GM12874 (cell line): ENCODE results near the gene TAOK1.

Experiments used
- TF ChIP-seq, protein P1 (sequence below): IDR thresholded peaks from 2 replicates; pipeline ENCODE4 v1.5.1; 2011; ENCODE audit warnings: low read depth, mild to moderate bottlenecking, control low read depth, low read length, moderate library complexity; ENCODE audit not compliant: insufficient read depth

The TAOK1 gene

DNA sequence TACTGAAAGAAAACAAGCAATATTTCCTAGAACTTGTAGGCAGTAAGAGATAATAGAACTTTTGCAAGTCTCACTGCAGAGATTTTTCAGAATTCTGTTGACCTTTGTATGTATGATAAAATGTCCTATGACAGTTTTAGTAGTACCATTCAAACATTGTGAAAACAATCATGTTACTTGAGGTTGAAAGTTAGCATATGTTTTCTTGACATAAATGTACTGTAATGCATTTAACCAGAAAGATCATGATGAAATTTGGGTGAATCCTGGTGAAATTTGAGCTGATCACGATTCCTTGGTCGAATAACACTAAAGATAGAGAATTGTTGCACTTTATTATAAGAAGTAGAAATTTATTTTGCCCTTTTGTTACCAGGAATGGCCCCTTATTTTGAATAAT lies 85.7 kb downstream of the TAOK1 start:
- TF ChIP-seq, protein P1, sequence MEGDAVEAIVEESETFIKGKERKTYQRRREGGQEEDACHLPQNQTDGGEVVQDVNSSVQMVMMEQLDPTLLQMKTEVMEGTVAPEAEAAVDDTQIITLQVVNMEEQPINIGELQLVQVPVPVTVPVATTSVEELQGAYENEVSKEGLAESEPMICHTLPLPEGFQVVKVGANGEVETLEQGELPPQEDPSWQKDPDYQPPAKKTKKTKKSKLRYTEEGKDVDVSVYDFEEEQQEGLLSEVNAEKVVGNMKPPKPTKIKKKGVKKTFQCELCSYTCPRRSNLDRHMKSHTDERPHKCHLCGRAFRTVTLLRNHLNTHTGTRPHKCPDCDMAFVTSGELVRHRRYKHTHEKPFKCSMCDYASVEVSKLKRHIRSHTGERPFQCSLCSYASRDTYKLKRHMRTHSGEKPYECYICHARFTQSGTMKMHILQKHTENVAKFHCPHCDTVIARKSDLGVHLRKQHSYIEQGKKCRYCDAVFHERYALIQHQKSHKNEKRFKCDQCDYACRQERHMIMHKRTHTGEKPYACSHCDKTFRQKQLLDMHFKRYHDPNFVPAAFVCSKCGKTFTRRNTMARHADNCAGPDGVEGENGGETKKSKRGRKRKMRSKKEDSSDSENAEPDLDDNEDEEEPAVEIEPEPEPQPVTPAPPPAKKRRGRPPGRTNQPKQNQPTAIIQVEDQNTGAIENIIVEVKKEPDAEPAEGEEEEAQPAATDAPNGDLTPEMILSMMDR: no peak

DNA sequence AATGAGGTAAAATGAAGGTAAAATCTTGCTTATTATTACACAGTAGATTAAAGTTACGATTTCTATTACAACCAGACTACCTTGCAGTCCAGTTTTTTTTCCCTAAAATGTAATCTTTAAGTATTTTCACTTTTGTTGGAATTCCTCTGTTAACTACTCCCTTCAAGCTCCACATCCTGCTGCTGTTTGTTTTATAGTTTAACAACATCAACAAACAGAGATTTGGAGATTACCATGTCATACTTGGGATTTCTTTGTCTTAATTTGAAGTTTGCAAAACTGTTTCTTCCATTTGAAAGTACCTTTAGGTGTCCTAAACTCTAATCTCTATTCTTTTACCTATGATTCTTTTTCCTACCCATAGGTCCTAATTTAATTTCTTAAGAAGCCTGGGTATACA lies 93.3 kb downstream of the TAOK1 start:
- TF ChIP-seq, protein P1: no peak

DNA sequence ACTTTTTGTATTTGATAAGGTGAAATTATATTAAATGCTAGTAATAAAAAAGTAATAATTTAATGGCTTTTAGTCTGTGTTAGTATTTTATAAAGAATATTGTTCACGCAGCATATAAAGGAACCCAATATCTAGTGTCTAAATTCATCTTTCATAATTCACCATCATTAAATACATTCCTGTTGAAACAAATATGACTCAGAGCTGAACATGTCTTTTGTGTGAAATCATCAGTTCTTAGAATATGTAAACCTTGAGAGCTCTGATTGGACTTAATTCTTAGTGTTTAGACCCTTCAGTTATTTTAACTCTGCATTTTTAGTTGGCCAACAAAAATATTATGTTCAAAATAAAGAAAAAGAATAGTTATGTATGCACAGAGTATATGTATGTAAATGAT lies 104.8 kb downstream of the TAOK1 start:
- TF ChIP-seq, protein P1: no peak

DNA sequence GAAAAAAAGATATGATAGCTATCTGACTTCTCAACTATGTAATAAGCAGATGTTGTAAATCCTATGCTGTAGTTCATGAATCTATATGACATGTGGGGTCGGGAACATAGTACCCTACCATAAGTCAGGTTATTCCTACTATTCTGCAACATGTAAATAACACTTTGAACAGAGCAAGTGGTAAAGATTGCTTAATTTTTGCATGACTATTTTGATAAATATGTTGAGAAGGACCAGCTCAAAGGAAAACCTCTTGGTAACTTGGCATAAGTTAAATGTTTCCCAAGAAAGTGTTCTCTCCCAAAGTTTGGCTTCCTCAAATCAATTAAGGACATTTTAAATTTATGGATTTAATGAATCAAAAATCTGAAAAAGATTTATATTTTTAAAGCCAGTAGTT lies 114.5 kb downstream of the TAOK1 start:
- TF ChIP-seq, protein P1: no peak

DNA sequence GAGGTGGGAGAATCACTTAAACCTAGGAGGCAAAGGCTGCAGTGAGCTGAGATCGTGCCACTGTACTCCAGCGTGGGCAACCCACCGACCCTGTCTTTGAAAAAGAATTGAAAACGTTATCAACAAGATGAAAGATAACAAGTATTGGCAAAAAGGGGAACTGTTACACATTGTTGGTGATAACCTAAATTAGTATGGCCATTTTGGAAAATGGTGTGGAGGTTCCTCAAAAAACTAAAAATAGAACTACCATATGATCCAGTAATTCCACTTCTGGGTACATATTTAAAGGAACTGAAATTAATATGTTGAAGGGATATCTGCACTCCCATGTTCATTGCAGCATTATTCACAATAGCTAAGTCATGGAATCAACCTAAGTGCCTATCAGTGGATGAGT lies 115.7 kb downstream of the TAOK1 start:
- TF ChIP-seq, protein P1: no peak

DNA sequence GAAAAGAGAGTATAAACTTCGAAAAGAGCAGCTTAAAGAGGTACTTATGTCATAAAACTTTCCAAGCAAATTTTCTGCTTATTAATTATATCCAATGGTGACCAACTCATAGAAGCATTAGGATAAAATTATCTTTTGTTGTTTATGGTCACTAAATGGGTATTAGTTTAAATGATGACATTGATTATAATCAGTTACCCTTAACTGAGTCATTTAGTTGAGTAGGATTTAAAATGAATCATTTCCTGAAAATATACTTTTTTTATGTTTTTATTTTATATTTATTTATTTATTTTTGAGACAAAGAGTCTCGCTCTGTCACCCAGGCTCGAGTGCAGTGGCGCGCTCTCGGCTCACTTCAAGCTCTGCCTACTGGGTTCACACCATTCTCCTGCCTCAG lies 120.8 kb downstream of the TAOK1 start:
- TF ChIP-seq, protein P1: no peak

DNA sequence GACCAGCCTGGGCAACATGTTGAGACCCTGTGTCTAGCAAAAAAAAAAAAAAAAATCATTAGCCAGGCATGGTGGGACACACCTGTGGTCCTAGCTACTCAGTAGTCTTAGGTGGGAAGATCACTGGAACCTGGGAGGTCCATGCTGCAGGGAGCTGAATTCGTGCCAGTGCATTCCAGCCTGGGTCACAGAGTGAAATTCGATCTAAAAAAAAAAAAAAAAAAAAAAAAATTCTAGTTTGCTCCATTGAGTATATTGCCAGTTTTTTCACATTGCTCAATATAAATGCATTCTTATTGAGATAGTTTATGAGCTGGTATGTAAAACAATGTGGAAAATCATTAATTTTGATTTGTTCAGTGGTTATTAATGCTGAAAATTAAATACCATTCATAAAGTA lies 124.6 kb downstream of the TAOK1 start:
- TF ChIP-seq, protein P1: no peak

DNA sequence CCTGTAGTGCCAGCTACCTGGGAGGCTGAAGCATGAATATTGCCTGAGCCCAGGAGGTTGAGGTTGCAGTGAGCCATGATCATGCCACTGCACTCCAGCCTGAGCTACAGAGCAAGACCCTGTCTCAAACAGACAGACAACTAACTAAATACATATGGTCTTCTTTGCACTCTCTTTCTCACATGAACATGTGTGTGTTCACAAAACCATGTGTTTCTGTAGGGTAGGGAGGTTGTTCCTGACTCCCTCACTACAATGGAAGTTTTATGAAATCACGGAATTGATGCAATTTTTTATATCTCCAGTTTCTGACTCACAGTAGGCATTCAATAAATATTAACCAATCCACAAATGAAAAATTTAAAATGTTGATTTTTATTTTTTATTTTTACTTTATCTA lies 128.2 kb downstream of the TAOK1 start:
- TF ChIP-seq, protein P1: no peak
